ENCODE results near the gene MBLAC2.

DNA sequence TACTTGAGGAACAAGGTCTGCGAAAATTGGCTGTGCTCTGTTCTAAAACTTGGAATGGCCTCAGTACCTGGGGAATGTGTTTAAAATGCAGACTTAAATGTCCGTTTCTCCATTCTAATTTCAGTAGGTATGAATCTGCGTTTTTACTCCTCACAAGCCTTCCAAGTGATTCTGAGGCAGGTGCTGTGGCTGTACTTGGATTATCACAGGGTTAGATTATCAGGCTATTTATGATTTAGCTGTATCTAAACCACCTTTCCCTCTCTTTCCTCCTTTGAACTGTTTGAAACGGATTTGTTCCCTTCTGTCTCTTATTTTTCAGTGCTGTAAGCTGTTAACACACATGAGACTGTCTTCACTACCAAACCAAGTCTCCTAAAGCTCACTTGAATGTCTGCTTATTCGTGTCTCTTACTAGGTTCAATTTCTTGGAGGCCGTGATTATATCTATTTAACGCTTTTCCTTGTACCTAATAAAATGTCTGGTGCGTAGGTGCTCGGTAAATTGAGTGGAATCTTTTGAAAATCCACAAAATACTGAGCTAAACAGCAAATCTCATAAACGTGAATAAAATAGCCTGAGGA is 64.3 kb downstream of the MBLAC2 start:
- TF ChIP-seq, protein P1, sequence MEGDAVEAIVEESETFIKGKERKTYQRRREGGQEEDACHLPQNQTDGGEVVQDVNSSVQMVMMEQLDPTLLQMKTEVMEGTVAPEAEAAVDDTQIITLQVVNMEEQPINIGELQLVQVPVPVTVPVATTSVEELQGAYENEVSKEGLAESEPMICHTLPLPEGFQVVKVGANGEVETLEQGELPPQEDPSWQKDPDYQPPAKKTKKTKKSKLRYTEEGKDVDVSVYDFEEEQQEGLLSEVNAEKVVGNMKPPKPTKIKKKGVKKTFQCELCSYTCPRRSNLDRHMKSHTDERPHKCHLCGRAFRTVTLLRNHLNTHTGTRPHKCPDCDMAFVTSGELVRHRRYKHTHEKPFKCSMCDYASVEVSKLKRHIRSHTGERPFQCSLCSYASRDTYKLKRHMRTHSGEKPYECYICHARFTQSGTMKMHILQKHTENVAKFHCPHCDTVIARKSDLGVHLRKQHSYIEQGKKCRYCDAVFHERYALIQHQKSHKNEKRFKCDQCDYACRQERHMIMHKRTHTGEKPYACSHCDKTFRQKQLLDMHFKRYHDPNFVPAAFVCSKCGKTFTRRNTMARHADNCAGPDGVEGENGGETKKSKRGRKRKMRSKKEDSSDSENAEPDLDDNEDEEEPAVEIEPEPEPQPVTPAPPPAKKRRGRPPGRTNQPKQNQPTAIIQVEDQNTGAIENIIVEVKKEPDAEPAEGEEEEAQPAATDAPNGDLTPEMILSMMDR (IDR thresholded peaks at IDR 0.05; ENCODE audit: poor library complexity, severe bottlenecking): no peak
- no peak for TF ChIP-seq EZH2 (IDR thresholded peaks at IDR 0.05; ENCODE audit: borderline replicate concordance, insufficient read depth, low read length, poor library complexity, severe bottlenecking)
- no peak for TF ChIP-seq POLR2AphosphoS5 (IDR thresholded peaks at IDR 0.05)
- no peak for TF ChIP-seq TAF1 (IDR thresholded peaks at IDR 0.05; ENCODE audit: low read depth)
- TF ChIP-seq SMC3 (conservative IDR thresholded peaks at IDR 0.05; ENCODE audit: poor library complexity): peak; percentile 1
- TF ChIP-seq, protein P2, sequence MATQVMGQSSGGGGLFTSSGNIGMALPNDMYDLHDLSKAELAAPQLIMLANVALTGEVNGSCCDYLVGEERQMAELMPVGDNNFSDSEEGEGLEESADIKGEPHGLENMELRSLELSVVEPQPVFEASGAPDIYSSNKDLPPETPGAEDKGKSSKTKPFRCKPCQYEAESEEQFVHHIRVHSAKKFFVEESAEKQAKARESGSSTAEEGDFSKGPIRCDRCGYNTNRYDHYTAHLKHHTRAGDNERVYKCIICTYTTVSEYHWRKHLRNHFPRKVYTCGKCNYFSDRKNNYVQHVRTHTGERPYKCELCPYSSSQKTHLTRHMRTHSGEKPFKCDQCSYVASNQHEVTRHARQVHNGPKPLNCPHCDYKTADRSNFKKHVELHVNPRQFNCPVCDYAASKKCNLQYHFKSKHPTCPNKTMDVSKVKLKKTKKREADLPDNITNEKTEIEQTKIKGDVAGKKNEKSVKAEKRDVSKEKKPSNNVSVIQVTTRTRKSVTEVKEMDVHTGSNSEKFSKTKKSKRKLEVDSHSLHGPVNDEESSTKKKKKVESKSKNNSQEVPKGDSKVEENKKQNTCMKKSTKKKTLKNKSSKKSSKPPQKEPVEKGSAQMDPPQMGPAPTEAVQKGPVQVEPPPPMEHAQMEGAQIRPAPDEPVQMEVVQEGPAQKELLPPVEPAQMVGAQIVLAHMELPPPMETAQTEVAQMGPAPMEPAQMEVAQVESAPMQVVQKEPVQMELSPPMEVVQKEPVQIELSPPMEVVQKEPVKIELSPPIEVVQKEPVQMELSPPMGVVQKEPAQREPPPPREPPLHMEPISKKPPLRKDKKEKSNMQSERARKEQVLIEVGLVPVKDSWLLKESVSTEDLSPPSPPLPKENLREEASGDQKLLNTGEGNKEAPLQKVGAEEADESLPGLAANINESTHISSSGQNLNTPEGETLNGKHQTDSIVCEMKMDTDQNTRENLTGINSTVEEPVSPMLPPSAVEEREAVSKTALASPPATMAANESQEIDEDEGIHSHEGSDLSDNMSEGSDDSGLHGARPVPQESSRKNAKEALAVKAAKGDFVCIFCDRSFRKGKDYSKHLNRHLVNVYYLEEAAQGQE (IDR thresholded peaks at IDR 0.05; ENCODE audit: borderline replicate concordance): peak; percentile 2
- TF ChIP-seq EP300 (conservative IDR thresholded peaks at IDR 0.05; ENCODE audit: poor library complexity, severe bottlenecking): no peak

Data from neural cell (in vitro differentiated cells).